Nephron (organoid): ENCODE data around the gene ODAM.

Source experiments
- H3K27ac Mint-ChIP-seq, 3 experiments: 2 replicates each; pipeline ENCODE4 v1.8.0; 2020; ENCODE audit warnings: mixed read lengths in 3 of 3, mild to moderate bottlenecking in 2 of 3, moderate library complexity in 1 of 3
- H3K27me3 Mint-ChIP-seq: 2 replicates; pipeline ENCODE4 v1.8.0; 2021; ENCODE audit warnings: low read depth, mild to moderate bottlenecking, moderate library complexity, mixed read lengths
- H3K36me3 Mint-ChIP-seq: 2 replicates; pipeline ENCODE4 v1.8.0; 2020; ENCODE audit warnings: low read depth, mixed read lengths
- H3K4me1 Mint-ChIP-seq: 2 replicates; pipeline ENCODE4 v1.8.0; 2020; ENCODE audit warnings: mixed read lengths
- H3K4me3 Mint-ChIP-seq, 3 experiments: 2 replicates each; pipeline ENCODE4 v1.8.0; 2020; ENCODE audit warnings: mild to moderate bottlenecking in 3 of 3, mixed read lengths in 3 of 3, moderate library complexity in 2 of 3
- H3K9me3 Mint-ChIP-seq: 2 replicates; pipeline ENCODE4 v1.8.0; 2020; ENCODE audit warnings: mixed read lengths
- TF ChIP-seq, protein P1 (sequence below), 3 experiments: fragments of 200-600 bp; sonication (generic); IDR thresholded peaks; one replicate each; pipeline ENCODE4 v1.5.0; 2021; ENCODE audit warnings: antibody characterized with exemption in 3 of 3; ENCODE audit not compliant: unreplicated experiment in 3 of 3

Gene ODAM, protein sequence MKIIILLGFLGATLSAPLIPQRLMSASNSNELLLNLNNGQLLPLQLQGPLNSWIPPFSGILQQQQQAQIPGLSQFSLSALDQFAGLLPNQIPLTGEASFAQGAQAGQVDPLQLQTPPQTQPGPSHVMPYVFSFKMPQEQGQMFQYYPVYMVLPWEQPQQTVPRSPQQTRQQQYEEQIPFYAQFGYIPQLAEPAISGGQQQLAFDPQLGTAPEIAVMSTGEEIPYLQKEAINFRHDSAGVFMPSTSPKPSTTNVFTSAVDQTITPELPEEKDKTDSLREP

DNA sequence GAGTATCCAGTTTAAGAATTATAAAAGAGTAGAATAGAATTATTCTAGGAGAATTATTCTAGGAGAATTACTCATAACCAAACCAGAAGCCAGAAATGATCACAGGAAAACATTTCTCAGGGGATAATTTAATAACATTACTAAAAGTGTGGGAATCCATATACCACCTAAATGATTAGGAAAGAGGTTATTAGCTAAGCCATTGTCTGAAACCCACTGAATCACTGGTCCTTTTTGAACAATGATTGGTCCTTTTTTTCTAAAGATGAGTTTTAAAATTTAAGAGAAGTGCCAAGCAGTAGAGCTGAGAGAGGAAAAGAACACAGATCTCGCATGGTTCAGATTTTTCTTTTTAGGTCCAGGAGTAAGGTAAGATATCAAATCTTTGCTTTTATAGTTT is at the start of gene ODAM:
Gene ODAM (plus strand): TSS at position 301 of the 400 bp plus-strand sequence. CDS start 819 bp downstream, outside the sequence.
- Mint-ChIP-seq H3K9me3 (no peaks in the 10 kb centered on the region), H3K4me3 (no peak within 1 kb of the TSS), H3K27ac (peak within 1 kb of the TSS in 1 of 3 experiments; percentile 12), H3K27me3 (no peaks in the 10 kb centered on the region), H3K4me1 (peaks cover 7% of the 10 kb centered on the region), H3K36me3 (no peaks in the 10 kb centered on the region)
- TF ChIP-seq, protein P1, sequence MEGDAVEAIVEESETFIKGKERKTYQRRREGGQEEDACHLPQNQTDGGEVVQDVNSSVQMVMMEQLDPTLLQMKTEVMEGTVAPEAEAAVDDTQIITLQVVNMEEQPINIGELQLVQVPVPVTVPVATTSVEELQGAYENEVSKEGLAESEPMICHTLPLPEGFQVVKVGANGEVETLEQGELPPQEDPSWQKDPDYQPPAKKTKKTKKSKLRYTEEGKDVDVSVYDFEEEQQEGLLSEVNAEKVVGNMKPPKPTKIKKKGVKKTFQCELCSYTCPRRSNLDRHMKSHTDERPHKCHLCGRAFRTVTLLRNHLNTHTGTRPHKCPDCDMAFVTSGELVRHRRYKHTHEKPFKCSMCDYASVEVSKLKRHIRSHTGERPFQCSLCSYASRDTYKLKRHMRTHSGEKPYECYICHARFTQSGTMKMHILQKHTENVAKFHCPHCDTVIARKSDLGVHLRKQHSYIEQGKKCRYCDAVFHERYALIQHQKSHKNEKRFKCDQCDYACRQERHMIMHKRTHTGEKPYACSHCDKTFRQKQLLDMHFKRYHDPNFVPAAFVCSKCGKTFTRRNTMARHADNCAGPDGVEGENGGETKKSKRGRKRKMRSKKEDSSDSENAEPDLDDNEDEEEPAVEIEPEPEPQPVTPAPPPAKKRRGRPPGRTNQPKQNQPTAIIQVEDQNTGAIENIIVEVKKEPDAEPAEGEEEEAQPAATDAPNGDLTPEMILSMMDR (IDR thresholded peaks at IDR 0.05; ENCODE audit: unreplicated experiment in 3 of 3): no peak

DNA sequence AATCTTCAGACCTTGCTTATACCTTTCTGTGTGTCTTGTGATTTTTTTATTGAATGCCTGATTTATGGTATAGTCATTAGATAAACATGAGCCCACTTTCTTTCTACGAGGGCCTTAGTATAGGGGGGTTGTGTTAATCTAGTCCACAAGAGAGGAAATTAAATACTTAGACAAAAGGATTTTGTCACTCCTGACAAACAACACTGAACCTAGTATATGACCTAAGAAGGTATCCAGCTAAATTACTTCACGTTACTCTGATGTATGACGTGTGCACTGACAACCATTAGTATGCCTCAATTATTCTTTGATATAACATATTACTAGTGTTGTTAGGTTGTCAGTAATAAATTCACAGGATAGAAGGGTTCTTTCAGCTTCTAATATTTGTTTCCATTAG is 44.3 kb upstream of the ODAM start:
- Mint-ChIP-seq H3K36me3 (no peaks in the 10 kb centered on the region), H3K9me3 (no peaks in the 10 kb centered on the region), H3K4me1 (no peaks in the 10 kb centered on the region), H3K27ac (peak overlapping the region in 1 of 3 experiments; percentile 56), H3K4me3 (no peak overlapping the region), H3K27me3 (no peaks in the 10 kb centered on the region)
- TF ChIP-seq, protein P1 (IDR thresholded peaks at IDR 0.05; ENCODE audit: unreplicated experiment in 3 of 3): no peak

DNA sequence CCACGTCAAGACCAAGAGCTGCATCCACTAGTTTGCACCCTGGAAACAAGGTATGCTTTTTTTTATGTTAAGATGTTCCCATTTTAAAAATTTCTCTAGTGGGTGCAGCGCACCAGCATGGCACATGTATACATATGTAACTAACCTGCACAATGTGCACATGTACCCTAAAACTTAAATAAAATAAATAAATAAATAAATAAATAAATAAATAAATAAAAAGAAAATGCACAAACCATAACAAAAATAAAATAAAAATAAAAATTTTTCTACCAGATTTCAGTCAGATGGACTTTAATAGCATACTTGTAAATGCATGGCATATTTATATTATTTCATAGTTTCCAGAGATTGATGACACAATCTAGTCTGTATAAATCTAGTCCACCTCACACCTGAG is 43.4 kb upstream of the ODAM start:
- TF ChIP-seq, protein P1 (IDR thresholded peaks at IDR 0.05; ENCODE audit: unreplicated experiment in 3 of 3): no peak
- Mint-ChIP-seq H3K4me3 (no peak overlapping the region), H3K27me3 (no peaks in the 10 kb centered on the region), H3K9me3 (no peaks in the 10 kb centered on the region), H3K27ac (no peak overlapping the region), H3K4me1 (no peaks in the 10 kb centered on the region), H3K36me3 (no peaks in the 10 kb centered on the region)

DNA sequence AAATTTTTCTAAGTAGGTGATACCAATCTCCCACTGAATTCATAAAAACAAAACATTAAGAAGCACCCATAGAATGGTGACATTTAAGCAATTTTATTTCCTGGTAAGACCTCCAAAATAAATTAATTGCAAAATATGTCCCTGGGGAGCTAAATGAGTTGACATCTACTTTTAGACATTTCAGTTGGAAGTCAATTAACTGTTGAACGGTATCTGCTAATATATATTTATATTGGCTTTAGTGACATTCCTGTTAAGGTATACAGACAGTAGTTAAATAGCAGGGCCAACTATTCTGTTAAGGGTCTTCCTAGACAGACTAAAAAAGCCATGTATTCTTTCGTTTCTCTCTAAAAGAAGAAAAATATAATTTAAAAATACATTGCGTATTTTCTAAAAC is 41.6 kb upstream of the ODAM start, which contains the start of gene PRR27:
Gene PRR27 (plus strand): TSS at position 301 of the 400 bp plus-strand sequence. CDS start 139 bp downstream, outside the sequence.
- TF ChIP-seq, protein P1 (IDR thresholded peaks at IDR 0.05; ENCODE audit: unreplicated experiment in 3 of 3): no peak
- no peak within 1 kb of the TSS for H3K27ac Mint-ChIP-seq
- H3K4me3 Mint-ChIP-seq: no peak within 1 kb of the TSS
- no peaks in the 10 kb centered on the region for H3K4me1 Mint-ChIP-seq
- no peaks in the 10 kb centered on the region for H3K36me3 Mint-ChIP-seq
- H3K9me3 Mint-ChIP-seq: no peaks in the 10 kb centered on the region
- H3K27me3 Mint-ChIP-seq: no peaks in the 10 kb centered on the region

DNA sequence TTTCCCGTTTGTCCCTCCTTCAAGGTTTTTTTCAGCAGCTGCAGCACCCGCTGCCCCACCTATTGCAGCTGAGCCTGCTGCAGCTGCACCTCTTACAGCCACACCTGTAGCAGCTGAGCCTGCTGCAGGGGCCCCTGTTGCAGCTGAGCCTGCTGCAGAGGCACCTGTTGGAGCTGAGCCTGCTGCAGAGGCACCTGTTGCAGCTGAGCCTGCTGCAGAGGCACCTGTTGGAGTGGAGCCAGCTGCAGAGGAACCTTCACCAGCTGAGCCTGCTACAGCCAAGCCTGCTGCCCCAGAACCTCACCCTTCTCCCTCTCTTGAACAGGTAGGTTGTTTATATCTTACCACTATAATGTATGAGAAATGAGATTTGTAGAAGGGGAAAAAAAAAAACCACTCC is 36.9 kb upstream of the ODAM start:
- H3K9me3 Mint-ChIP-seq: no peaks in the 10 kb centered on the region
- TF ChIP-seq, protein P1 (IDR thresholded peaks at IDR 0.05; ENCODE audit: unreplicated experiment in 3 of 3): no peak
- no peak overlapping the region for H3K27ac Mint-ChIP-seq
- H3K4me1 Mint-ChIP-seq: no peaks in the 10 kb centered on the region
- no peak overlapping the region for H3K4me3 Mint-ChIP-seq
- no peaks in the 10 kb centered on the region for H3K36me3 Mint-ChIP-seq
- H3K27me3 Mint-ChIP-seq: peaks cover 1% of the 10 kb centered on the region

DNA sequence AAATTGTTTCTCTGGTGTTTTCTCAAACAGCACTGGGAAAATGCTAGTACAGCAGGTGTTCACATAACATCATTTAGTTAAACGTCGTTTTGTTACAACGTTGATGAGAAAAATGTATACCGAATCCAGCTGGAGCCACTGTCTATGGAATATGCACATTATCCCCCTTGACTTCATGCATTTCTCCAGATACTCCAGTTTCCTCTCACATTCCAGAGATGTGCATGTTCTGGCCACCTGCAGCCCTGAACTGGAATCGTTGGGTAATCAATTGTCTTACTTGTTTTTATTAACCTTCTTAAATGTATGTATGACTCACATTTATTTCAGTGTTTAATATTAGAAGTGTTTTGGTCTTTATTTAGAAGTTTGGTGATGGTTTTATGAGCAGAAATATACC is 18.4 kb upstream of the ODAM start:
- H3K4me3 Mint-ChIP-seq: no peak overlapping the region
- H3K9me3 Mint-ChIP-seq: no peaks in the 10 kb centered on the region
- H3K36me3 Mint-ChIP-seq: no peaks in the 10 kb centered on the region
- TF ChIP-seq, protein P1 (IDR thresholded peaks at IDR 0.05; ENCODE audit: unreplicated experiment in 3 of 3): no peak
- no peaks in the 10 kb centered on the region for H3K27me3 Mint-ChIP-seq
- H3K27ac Mint-ChIP-seq: peak overlapping the region in 2 of 3 experiments; percentile 4 to 62
- H3K4me1 Mint-ChIP-seq: peaks cover 13% of the 10 kb centered on the region
